H9 (cell line): ENCODE data around the gene MYH9. TPM values are rescaled to one million over a fixed set of nuclear protein-coding genes. Genes with fewer than 3 reads are reported as not detected.

Source experiments
- DNase-seq: peaks from one replicate; pipeline ENCODE4 v3.0.0-alpha.2; 2017
- H2AFZ ChIP-seq: one replicate; pipeline ENCODE4 v1.6.1; 2013; ENCODE audit warnings: mild to moderate bottlenecking, low read length, control low read depth, moderate library complexity
- H2AK5ac ChIP-seq: 2 replicates; pipeline ENCODE4 v1.6.1; 2013; ENCODE audit warnings: low read length, control low read depth, mixed read lengths; ENCODE audit not compliant: insufficient read length
- H2BK120ac ChIP-seq: one replicate; pipeline ENCODE4 v1.6.1; 2013; ENCODE audit warnings: low read depth, mild to moderate bottlenecking, low read length, control low read depth, inconsistent platforms; ENCODE audit not compliant: poor library complexity, severe bottlenecking
- H2BK12ac ChIP-seq: 2 replicates; pipeline ENCODE4 v1.6.1; 2013; ENCODE audit warnings: low read length, control low read depth, mixed read lengths, low read depth; ENCODE audit not compliant: insufficient read length
- H2BK15ac ChIP-seq: 2 replicates; pipeline ENCODE4 v1.6.1; 2013; ENCODE audit warnings: low read depth, low read length, control low read depth
- H2BK20ac ChIP-seq: one replicate; pipeline ENCODE4 v1.6.1; 2013; ENCODE audit warnings: low read depth, mild to moderate bottlenecking, low read length, control low read depth, inconsistent platforms; ENCODE audit not compliant: poor library complexity, severe bottlenecking
- H2BK5ac ChIP-seq: 2 replicates; pipeline ENCODE4 v1.6.1; 2013; ENCODE audit warnings: low read length, control low read depth, mixed read lengths; ENCODE audit not compliant: insufficient read length
- H3K14ac ChIP-seq: 2 replicates; pipeline ENCODE4 v1.6.1; 2013; ENCODE audit warnings: low read length, control low read depth; ENCODE audit not compliant: insufficient read depth
- H3K18ac ChIP-seq: 2 replicates; pipeline ENCODE4 v1.6.1; 2013; ENCODE audit warnings: low read depth, mild to moderate bottlenecking, mixed read lengths, low read length, control low read depth; ENCODE audit not compliant: insufficient read length
- H3K23ac ChIP-seq: 2 replicates; pipeline ENCODE4 v1.6.1; 2013; ENCODE audit warnings: low read length, control low read depth, mixed read lengths, low read depth; ENCODE audit not compliant: insufficient read length
- H3K23me2 ChIP-seq: 2 replicates; pipeline ENCODE4 v1.6.1; 2013; ENCODE audit warnings: low read depth, mild to moderate bottlenecking, mixed read lengths, low read length, control low read depth; ENCODE audit not compliant: insufficient read length, poor library complexity, severe bottlenecking
- H3K27ac ChIP-seq: 2 replicates; pipeline ENCODE4 v1.5.1; 2013; ENCODE audit warnings: low read length, control low read depth, mixed read lengths, low read depth; ENCODE audit not compliant: insufficient read length
- H3K27me3 ChIP-seq: 2 replicates; pipeline ENCODE4 v1.6.1; 2013; ENCODE audit warnings: low read length, control low read depth, inconsistent platforms; ENCODE audit not compliant: insufficient read depth
- H3K4ac ChIP-seq: 2 replicates; pipeline ENCODE4 v1.6.1; 2013; ENCODE audit warnings: low read depth, mild to moderate bottlenecking, control low read depth, inconsistent platforms, low read length, moderate library complexity
- H3K4me1 ChIP-seq: 2 replicates; pipeline ENCODE4 v1.6.1; 2013; ENCODE audit warnings: low read length, control low read depth, inconsistent platforms; ENCODE audit not compliant: insufficient read depth
- H3K4me2 ChIP-seq: 2 replicates; pipeline ENCODE4 v1.6.1; 2013; ENCODE audit warnings: low read length, control low read depth, mixed read lengths; ENCODE audit not compliant: insufficient read length, insufficient read depth
- H3K56ac ChIP-seq: 2 replicates; pipeline ENCODE4 v1.6.1; 2013; ENCODE audit warnings: low read depth, mild to moderate bottlenecking, mixed read lengths, low read length, control low read depth; ENCODE audit not compliant: insufficient read length
- H3K79me1 ChIP-seq: 2 replicates; pipeline ENCODE4 v1.6.1; 2013; ENCODE audit warnings: low read depth, mild to moderate bottlenecking, moderate library complexity, low read length, control low read depth, inconsistent platforms; ENCODE audit not compliant: insufficient read depth, poor library complexity, severe bottlenecking
- H3K79me2 ChIP-seq: 2 replicates; pipeline ENCODE4 v1.6.1; 2013; ENCODE audit warnings: low read length, control low read depth, inconsistent platforms; ENCODE audit not compliant: insufficient read depth
- H3K9ac ChIP-seq: 2 replicates; pipeline ENCODE4 v1.6.1; 2013; ENCODE audit warnings: low read length, control low read depth, mixed read lengths; ENCODE audit not compliant: insufficient read length; ENCODE audit errors: extremely low read depth
- H3K9me3 ChIP-seq: one replicate; pipeline ENCODE4 v1.6.1; 2013; ENCODE audit warnings: low read depth, low read length, inconsistent platforms; ENCODE audit not compliant: control insufficient read depth
- H3T11ph ChIP-seq: one replicate; pipeline ENCODE4 v1.6.1; 2013; ENCODE audit warnings: mild to moderate bottlenecking, low read length, control low read depth, inconsistent platforms
- H4K20me1 ChIP-seq: one replicate; pipeline ENCODE4 v1.6.1; 2013; ENCODE audit not compliant: control insufficient read depth, insufficient read length, insufficient read depth
- H4K5ac ChIP-seq: 2 replicates; pipeline ENCODE4 v1.6.1; 2013; ENCODE audit warnings: low read depth, mild to moderate bottlenecking, mixed read lengths, low read length, control low read depth; ENCODE audit not compliant: insufficient read length
- H4K8ac ChIP-seq: replicated peaks from 2 replicates; pipeline ENCODE4 v1.6.1; 2013; ENCODE audit warnings: low read length, control low read depth, mixed read lengths, low read depth; ENCODE audit not compliant: insufficient read length
- H4K91ac ChIP-seq: 2 replicates; pipeline ENCODE4 v1.6.1; 2013; ENCODE audit warnings: low read depth, mild to moderate bottlenecking, moderate library complexity, mixed read lengths, low read length, control low read depth; ENCODE audit not compliant: insufficient read length
- H3K27ac Mint-ChIP-seq, 3 experiments: 2 replicates in 2 of 3; 3 replicates in 1 of 3; pipeline ENCODE4 v1.8.0; 2020 to 2021; ENCODE audit warnings: mixed read lengths in 3 of 3, mild to moderate bottlenecking in 1 of 3, moderate library complexity in 1 of 3
- H3K27me3 Mint-ChIP-seq: 2 replicates; pipeline ENCODE4 v1.8.0; 2021; ENCODE audit warnings: low read depth, mild to moderate bottlenecking, moderate library complexity, mixed read lengths
- H3K36me3 Mint-ChIP-seq, 3 experiments: 2 replicates in 2 of 3; 3 replicates in 1 of 3; pipeline ENCODE4 v1.8.0; 2020 to 2021; ENCODE audit warnings: low read depth in 3 of 3, mixed read lengths in 3 of 3; ENCODE audit not compliant: insufficient read depth in 1 of 3
- H3K4me1 Mint-ChIP-seq, 2 experiments: 2 replicates each; pipeline ENCODE4 v1.8.0; 2020; ENCODE audit warnings: mixed read lengths in 2 of 2
- H3K4me3 Mint-ChIP-seq, 2 experiments: 2 replicates in 1 of 2; 3 replicates in 1 of 2; pipeline ENCODE4 v1.8.0; 2020 to 2021; ENCODE audit warnings: mild to moderate bottlenecking in 2 of 2, mixed read lengths in 2 of 2, moderate library complexity in 1 of 2
- H3K9me3 Mint-ChIP-seq, 2 experiments: 2 replicates in 1 of 2; 3 replicates in 1 of 2; pipeline ENCODE4 v1.8.0; 2020; ENCODE audit warnings: mild to moderate bottlenecking in 2 of 2, mixed read lengths in 2 of 2, moderate library complexity in 1 of 2
- WGBS: extraction: QIAGEN DNeasy Blood & Tissue Kit; methylation state at CpG from one replicate; pipeline ENCODE4 v1.1.7; 2013; ENCODE audit warnings: missing lambda C conversion rate, low lambda C conversion rate, mixed read lengths; ENCODE audit not compliant: insufficient read length; ENCODE audit errors: extremely low coverage; 5-methylcytosine and 5-hydroxymethylcytosine counted together
- total RNA-seq: library from RNA; stranded (reverse); gene quantifications from 2 replicates; pipeline ENCODE4 v1.2.1, GENCODE V29; 2021
- TF ChIP-seq, protein P1 (sequence below): fragments of 200-600 bp; sonication (generic); conservative IDR thresholded peaks from 3 replicates; pipeline ENCODE4 v1.8.0; 2021; ENCODE audit warnings: antibody characterized with exemption, mild to moderate bottlenecking

Gene MYH9
- total RNA-seq, 1 experiment from 2014 or later, result 266 TPM

DNA sequence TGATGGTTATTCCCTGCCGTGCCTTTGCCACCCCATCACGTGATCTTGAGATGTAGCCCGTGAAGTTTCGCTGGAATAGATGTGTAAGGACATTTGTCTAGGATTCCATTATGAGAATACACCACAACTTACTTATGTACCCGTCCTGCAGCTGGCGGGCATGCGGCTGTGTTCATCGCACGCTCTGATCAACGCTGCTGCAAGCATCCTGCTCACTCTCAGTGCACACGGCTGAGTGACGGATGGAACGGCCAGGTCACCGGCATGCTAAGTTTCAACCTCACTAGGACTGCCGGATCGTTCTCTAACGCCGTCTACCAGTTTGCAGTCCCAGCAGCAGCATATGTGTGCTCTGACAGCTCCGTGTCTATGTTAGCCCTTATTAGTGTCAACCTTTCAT is 90.2 kb downstream of the MYH9 start:
- Histone ChIP-seq H3K23ac (no peak overlapping the region), H3K18ac (no peak overlapping the region), H3K9ac (no peak overlapping the region), H2BK120ac (no peak overlapping the region), H3K27me3 (no peaks in the 10 kb centered on the region), H2BK12ac (no peak overlapping the region), H3K4ac (no peak overlapping the region), H2AK5ac (no peak overlapping the region), H3K27ac (no peak overlapping the region), H3K4me1 (no peaks in the 10 kb centered on the region), H2BK15ac (no peak overlapping the region), H3K4me2 (no peak overlapping the region), H3K9me3 (no peaks in the 10 kb centered on the region), H2BK5ac (no peak overlapping the region), H2AFZ (no peak overlapping the region), H3K23me2 (no peaks in the 10 kb centered on the region), H2BK20ac (no peak overlapping the region), H4K5ac (no peak overlapping the region), H3T11ph (no peak overlapping the region), H4K91ac (no peak overlapping the region), H4K20me1 (no peaks in the 10 kb centered on the region), H3K14ac (no peak overlapping the region), H3K79me2 (no peaks in the 10 kb centered on the region), H3K79me1 (no peaks in the 10 kb centered on the region), H4K8ac (no peak overlapping the region), H3K56ac (no peak overlapping the region)
- no peak overlapping the region for H3K27ac Mint-ChIP-seq
- H3K36me3 Mint-ChIP-seq, result peaks cover 69 to 97% (median 93%) of the 10 kb centered on the region in 3 experiments
- H3K9me3 Mint-ChIP-seq, result peaks cover 0 to 2% of the 10 kb centered on the region in 2 experiments; a peak in 2 of 5 replicates
- TF ChIP-seq, protein P1, sequence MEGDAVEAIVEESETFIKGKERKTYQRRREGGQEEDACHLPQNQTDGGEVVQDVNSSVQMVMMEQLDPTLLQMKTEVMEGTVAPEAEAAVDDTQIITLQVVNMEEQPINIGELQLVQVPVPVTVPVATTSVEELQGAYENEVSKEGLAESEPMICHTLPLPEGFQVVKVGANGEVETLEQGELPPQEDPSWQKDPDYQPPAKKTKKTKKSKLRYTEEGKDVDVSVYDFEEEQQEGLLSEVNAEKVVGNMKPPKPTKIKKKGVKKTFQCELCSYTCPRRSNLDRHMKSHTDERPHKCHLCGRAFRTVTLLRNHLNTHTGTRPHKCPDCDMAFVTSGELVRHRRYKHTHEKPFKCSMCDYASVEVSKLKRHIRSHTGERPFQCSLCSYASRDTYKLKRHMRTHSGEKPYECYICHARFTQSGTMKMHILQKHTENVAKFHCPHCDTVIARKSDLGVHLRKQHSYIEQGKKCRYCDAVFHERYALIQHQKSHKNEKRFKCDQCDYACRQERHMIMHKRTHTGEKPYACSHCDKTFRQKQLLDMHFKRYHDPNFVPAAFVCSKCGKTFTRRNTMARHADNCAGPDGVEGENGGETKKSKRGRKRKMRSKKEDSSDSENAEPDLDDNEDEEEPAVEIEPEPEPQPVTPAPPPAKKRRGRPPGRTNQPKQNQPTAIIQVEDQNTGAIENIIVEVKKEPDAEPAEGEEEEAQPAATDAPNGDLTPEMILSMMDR, result no peak
- no peaks in the 10 kb centered on the region; the same call in 1 of the 2 replicates for H3K27me3 Mint-ChIP-seq
- no CpG with 5 or more reads among the region's 19 CpGs for WGBS
- DNase-seq, result no peak
- H3K4me1 Mint-ChIP-seq, result 0 out of 4 replicates have a peak, but pooled peaks cover 0 to 3% of the 10 kb centered on the region in 2 experiments
- no peak overlapping the region for H3K4me3 Mint-ChIP-seq
